ENCODE measurements around the gene NT5DC3. TPM values are rescaled to one million over a fixed set of nuclear protein-coding genes. Genes with fewer than 3 reads are reported as not detected.

NT5DC3 gene
- total RNA-seq, 4 donors from 2014 or later: 64.5 to 185 (median 131) TPM

GRCh38 chr12:103879048-103879692 is 38.1 kb upstream of the NT5DC3 start:
- Histone ChIP-seq H3K27me3 (no peaks in the 10 kb centered on the region), H3K9me3 (no peaks in the 10 kb centered on the region), H3K4me3 (no peak overlapping the region), H3K27ac (no peak overlapping the region), H3K4me1 (no peaks in the 10 kb centered on the region), H3K36me3 (no peaks in the 10 kb centered on the region)
- no peak for TF ChIP-seq EP300 (IDR thresholded peaks at IDR 0.05)
- no peak for TF ChIP-seq POLR2AphosphoS5 (IDR thresholded peaks at IDR 0.05)
- no peak for TF ChIP-seq POLR2A (IDR thresholded peaks at IDR 0.05)
- TF ChIP-seq CTCF (IDR thresholded peaks at IDR 0.05): no peak
- WGBS, 2 donors (ENCODE audit: low coverage in 1 of 2): 86 to 87% methylated on average over 9 of the region's 9 CpGs
- ATAC-seq: no peak

- no peaks in the 10 kb centered on the region for H3K4me1 ChIP-seq
- no peaks in the 10 kb centered on the region for H3K36me3 ChIP-seq
- ATAC-seq: peak; percentile 79
- H3K27me3 ChIP-seq: no peaks in the 10 kb centered on the region
- H3K4me3 ChIP-seq: no peak overlapping the region
- no peak for TF ChIP-seq EP300 (IDR thresholded peaks at IDR 0.05)
- no peak for TF ChIP-seq POLR2A (IDR thresholded peaks at IDR 0.05)
- peak; percentile 47 to 74 (median 68) for TF ChIP-seq CTCF (IDR thresholded peaks at IDR 0.05)
- 18% methylated on average over 3 of the region's 5 CpGs; no CpG with 5 or more reads in 1 of the 2 donors for WGBS, 2 donors (ENCODE audit: low coverage in 1 of 2)
- no peak overlapping the region for H3K27ac ChIP-seq
- H3K9me3 ChIP-seq: no peaks in the 10 kb centered on the region
These were observed 37.0 kb upstream of the NT5DC3 start for GRCh38 chr12:103877934-103878510.

- Histone ChIP-seq H3K27me3 (no peaks in the 10 kb centered on the region), H3K27ac (no peak overlapping the region), H3K9me3 (no peaks in the 10 kb centered on the region), H3K36me3 (no peaks in the 10 kb centered on the region), H3K4me3 (no peak overlapping the region), H3K4me1 (no peaks in the 10 kb centered on the region)
- TF ChIP-seq EP300 (IDR thresholded peaks at IDR 0.05) (no peak), CTCF (IDR thresholded peaks at IDR 0.05) (no peak), POLR2AphosphoS5 (IDR thresholded peaks at IDR 0.05) (no peak), POLR2A (IDR thresholded peaks at IDR 0.05) (no peak)
- WGBS, 2 donors (ENCODE audit: low coverage in 1 of 2): 67 to 78% methylated on average over 1 of the region's 1 CpG
- ATAC-seq: no peak
These were observed 36.3 kb upstream of the NT5DC3 start for GRCh38 chr12:103877288-103877687.

GRCh38 chr12:103875666-103876065 is 34.6 kb upstream of the NT5DC3 start:
- Histone ChIP-seq H3K4me3 (no peak overlapping the region), H3K27ac (no peak overlapping the region), H3K9me3 (no peaks in the 10 kb centered on the region), H3K27me3 (no peaks in the 10 kb centered on the region), H3K36me3 (no peaks in the 10 kb centered on the region), H3K4me1 (peaks cover 0 to 5% (median 0%) of the 10 kb centered on the region in 3 donors)
- no peak for ATAC-seq
- WGBS, 2 donors (ENCODE audit: low coverage in 1 of 2): 0% methylated on average over 1 of the region's 1 CpG
- TF ChIP-seq EP300 (IDR thresholded peaks at IDR 0.05) (no peak), POLR2AphosphoS5 (IDR thresholded peaks at IDR 0.05) (no peak), POLR2A (IDR thresholded peaks at IDR 0.05) (no peak), CTCF (IDR thresholded peaks at IDR 0.05) (no peak)

- Histone ChIP-seq H3K27ac (peak overlapping the region; percentile 83 to 97 (median 89)), H3K4me1 (peaks cover 4 to 61% (median 18%) of the 10 kb centered on the region in 3 donors), H3K27me3 (no peaks in the 10 kb centered on the region), H3K36me3 (no peaks in the 10 kb centered on the region), H3K9me3 (no peaks in the 10 kb centered on the region), H3K4me3 (no peak overlapping the region)
- ATAC-seq: peak; percentile 84
- TF ChIP-seq POLR2AphosphoS5 (IDR thresholded peaks at IDR 0.05) (peak; percentile 60), CTCF (IDR thresholded peaks at IDR 0.05) (no peak)
These were observed 27.2 kb upstream of the NT5DC3 start for GRCh38 chr12:103868215-103868614.
